HL-60/S4 treated with phorbol 12-myristate 13-acetate at 8.2 ng/mL for 4 days and 3 days (cell line): ENCODE results near the gene SUSD4.

Experiments used
- in situ Hi-C: fragments of 300-500 bp; cut with MboI; formaldehyde crosslinking; loops from 2 replicates; pipeline ENCODE4 v1.15.0; 2022; ENCODE audit warnings: low sequenced_read_pairs

The SUSD4 gene

GRCh38 chr1:223233410-223234169 lies 130.4 kb downstream of the SUSD4 start:
- in situ Hi-C loops = no loop called here

GRCh38 chr1:223233019-223233409 lies 131.0 kb downstream of the SUSD4 start:
- in situ Hi-C loops = no loop called here

DNA sequence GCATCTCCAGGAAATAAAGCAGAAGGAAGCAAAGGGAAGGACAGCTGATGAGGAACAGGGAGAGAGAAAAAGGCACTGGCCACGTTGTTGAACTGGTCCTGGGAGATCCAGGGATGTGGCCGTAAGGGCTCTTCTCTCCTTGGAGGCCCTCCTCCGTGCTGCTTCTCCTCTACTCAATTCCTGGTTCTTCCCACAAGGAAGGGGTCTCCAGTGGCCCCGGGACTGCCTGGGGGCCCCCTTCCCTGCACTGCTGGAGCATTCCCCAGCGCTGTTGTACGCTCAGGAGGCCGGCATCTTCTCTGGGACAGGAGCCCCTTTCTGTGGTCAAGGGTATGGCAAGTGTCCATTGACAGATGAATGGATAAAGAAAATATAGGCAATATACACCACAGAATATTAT lies 132.4 kb downstream of the SUSD4 start:
- in situ Hi-C loops = no loop called here

GRCh38 chr1:223231011-223231572 lies 132.9 kb downstream of the SUSD4 start:
- in situ Hi-C loops = no loop called here

DNA sequence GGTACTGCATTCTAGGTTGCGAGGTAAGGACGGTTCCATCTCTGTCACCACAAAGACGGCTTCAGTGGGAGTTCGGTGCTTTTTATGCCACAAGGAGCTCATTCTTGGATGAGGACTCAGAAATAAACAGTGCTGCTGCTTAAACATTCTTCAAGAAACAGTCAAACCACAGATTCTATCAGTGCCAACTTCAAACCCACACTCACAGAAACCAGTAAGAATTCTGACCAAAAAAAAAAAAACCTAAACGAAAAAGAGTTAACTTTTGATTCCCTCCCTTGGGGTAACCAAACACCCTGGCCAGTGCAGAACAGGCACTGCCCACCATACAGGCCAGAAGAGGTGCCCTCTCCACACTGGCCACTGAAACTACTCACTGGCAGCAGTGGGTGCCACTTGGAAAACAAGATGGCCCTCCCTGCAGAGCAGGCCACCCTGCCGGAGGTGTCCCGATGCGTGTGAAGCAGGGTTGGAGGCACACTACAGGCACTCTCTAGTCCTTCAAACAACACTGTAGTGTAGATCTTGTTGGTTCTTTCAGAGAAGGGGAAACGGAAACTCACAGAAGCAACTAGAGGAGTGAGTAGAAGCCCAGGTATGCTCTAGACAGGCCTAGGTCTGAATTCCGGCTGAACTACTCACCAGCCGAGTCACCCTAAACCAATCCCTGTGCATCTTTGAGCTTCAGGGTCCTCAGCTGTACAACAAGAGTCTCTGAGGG lies 133.7 kb downstream of the SUSD4 start:
- in situ Hi-C loops = no loop called here

- in situ Hi-C loops = no loop called here
These were observed 134.2 kb downstream of the SUSD4 start for GRCh38 chr1:223229756-223230155.

DNA sequence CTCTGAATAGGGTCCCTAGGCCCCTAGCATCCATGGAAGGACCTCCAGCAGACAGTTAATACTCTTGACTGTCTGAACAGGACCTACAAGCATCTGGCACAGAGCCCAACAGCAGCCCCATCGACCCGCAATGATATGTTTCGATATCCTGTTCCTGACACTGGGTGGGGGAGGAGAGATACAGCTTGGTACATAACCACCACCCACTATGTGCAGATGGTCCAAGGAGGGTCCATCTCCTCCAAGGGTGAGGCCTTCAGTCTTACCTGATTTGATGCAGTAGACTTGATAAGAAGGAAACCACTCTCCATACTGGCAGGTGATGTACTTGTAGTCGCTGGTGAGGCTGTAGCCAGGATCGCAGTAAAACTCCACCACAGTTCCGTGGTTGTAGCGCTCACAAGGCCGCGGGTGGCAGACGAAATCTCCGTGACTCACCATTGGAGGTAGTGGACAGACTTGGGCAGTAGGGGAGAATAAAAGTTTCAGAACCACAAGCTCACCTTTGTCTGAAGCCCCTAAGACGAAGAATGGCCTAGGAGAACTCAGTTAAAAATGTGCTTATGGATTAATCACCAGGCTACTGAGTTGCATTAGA lies 134.9 kb downstream of the SUSD4 start:
- in situ Hi-C loops = no loop called here

DNA sequence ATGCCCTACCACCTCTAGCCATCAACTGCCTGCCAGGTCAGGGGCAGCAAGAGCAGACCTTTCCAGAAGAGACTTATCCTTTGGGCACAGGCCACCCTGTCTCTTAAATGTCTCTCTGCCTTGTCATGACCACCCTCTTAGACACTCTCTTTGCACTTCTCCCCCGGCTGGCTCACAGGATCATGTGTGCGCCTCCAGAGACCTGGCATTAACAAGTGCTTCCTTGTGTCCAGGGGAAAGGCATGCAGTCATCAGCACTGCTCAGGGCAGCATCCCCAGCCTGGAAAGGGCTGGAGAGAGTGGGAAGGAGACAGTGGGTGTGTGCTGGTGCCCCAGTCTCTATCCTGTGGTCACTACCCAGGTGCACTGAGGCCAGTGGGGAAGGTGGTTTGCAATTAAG lies 135.8 kb downstream of the SUSD4 start:
- in situ Hi-C loops = no loop called here

DNA sequence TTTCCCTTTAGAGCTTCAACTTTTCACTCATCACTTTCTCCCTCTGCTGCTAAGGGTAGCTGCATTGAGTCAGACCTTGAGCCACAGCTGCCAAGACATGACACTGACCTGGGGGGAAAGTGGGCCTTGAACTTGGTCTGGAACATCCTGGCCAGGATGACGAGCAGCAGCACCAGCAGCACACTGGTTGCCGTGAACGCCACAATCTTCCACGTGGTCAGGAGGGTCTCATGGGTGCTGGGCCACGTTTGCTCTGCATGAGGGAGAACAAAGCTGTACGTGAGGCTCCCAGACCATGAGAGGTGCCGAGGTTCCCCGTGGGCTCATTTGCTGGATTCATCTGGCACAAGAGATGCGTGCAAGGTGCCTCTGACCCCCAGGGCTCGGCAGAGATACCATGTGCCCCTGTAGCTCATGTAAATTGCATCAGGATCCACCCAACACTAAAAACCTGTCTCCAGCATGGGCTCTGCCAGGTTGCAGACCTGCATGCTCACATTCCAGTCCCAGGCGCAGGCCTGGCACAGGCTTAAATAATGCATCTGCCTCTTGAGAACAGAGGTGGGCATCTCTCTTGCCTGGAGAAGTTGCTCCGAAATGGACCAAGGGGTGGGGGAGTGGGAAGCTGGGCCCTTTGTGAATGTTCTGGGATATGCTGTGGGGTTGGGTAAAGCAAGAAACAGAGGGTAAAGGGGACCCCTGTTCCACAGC lies 136.3 kb downstream of the SUSD4 start:
- in situ Hi-C loops = no loop called here

GRCh38 chr1:223227031-223227430 lies 136.9 kb downstream of the SUSD4 start:
- in situ Hi-C loops = no loop called here

GRCh38 chr1:223226271-223226670 lies 137.7 kb downstream of the SUSD4 start:
- in situ Hi-C loops = no loop called here

DNA sequence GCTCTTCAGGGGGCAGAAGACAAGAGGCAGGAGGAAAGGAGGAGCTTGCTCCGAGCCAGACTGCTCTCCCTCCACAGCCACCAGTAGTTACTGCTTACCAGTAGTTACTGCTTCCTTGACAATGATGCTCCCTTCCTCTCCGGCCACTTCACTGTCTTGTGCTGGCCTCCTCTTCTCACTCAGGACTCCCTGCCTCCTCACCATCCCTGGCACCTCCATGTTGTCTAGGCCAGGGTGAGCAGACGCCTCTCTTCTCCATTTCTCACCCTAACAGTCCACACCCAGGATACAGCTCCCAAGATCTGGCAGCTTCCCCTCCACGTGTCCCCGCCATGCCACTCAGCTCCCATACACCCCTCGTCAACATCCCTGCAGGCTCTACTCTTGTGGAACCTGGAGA lies 138.5 kb downstream of the SUSD4 start:
- in situ Hi-C loops = no loop called here

GRCh38 chr1:223225061-223225460 lies 138.9 kb downstream of the SUSD4 start:
- in situ Hi-C loops = no loop called here

DNA sequence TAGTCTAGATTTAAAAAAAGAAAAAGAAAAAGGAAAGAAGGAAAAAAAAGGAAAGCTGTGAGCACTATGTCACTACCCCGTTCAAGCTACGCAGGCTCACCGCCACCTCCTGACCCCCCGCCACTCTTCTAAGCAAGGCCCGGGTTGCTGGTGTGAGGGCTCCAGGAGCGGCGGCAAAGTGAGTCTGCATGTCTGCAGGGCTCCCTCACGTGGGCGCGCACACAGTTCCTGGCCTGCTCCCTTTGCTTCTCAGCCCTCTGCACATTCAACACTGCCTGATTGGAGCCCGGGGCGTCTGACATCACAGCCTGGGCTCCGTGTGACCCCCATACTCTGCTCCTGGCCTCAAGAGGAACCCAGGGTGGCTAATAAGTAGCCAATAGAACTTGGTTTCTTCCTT lies 139.5 kb downstream of the SUSD4 start:
- in situ Hi-C loops = no loop called here

DNA sequence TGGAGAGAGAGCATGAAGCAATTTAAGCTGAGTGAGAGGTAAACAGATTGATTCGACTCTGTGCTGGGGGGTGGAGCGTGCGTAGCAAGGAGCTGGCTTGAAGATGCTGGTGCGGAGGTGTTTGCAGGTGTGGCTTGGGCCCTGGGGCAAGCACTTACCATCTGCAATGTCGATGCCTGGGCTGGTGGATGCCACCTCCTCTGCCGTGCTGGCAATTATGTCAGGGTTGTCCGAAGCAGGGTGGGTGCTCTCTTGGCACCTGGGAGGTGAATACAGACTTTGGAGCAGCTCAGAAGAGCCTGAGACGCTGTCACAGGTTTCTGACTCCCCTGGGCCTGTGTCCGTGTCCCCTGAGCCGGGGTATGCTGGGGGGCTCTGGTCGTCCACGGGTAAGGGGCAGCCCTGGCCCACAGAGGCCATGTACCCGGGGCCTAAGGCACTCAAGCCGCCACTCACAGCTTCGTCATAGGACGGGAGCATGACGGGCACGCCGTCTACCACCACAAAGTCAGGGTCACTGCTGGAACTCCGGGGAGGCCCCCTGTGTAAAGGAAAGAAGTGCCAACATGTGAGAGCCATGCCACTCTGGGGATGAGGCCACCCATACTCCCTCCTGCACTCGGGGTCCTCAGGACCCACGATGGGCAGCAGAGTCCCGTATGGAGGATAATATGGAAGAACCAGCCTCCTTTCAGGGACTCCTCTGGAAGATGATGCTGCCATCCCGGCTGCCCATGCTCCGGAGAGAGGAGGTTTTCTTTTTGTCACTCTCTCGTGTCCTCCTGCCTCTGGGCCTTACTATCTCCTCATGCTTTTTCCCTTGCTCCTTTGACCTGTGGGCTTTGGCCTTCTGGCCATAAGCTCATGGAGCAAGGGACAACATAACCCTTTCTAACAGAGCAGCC lies 140.6 kb downstream of the SUSD4 start:
- in situ Hi-C loops = no loop called here

- in situ Hi-C loops = no loop called here
These were observed 141.6 kb downstream of the SUSD4 start for GRCh38 chr1:223222377-223222776.

GRCh38 chr1:223221686-223222085 lies 142.3 kb downstream of the SUSD4 start:
- in situ Hi-C loops = no loop called here

DNA sequence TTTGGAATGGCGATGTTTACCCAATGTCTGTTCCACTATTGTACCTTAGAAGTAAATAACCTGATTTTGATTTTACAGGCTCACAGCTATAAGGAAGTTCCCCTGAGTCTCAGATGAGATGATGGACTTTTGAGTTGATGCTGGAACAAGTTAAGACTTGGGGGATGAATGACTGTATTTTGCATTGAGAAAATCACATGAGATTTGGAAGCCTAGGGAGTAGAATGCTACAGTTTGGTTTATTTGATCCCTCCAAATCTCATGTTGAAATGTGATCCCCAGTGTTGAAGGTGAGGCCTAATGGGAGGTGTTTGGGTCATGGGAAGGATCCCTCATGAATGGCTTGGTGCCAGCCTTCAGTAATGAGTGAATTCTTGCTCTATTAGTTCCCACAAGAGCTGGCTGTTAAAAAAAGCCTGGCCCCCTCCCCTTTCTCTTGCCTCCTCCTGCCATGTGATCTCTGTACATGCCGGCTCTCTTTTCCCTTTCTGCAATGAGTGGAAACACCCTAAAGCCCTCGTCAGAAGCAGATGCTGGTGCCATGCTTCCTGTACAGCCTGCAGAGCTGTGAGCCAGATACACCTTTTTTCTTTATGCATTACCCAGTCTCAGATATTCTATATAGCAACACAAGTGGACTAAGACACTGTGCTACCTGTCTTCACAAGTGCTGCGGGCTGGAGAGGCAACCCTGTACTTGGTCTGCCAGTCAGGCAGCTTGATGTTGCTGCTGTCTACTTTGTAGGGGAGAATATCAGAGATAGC lies 143.9 kb downstream of the SUSD4 start:
- in situ Hi-C loops = no loop called here

GRCh38 chr1:223219318-223219635 lies 144.7 kb downstream of the SUSD4 start:
- in situ Hi-C loops = no loop called here

GRCh38 chr1:223217781-223218180 lies 146.2 kb downstream of the SUSD4 start:
- in situ Hi-C loops = no loop called here
